Measurements from ENCODE around the gene SULT2B1.
"Not testable (repeated sequence)": the region's sequence is repeated elsewhere in the genome, so short reads cannot be mapped to it uniquely, and the experiment has no call there.

Gene SULT2B1

GRCh38 chr19:48627865-48628314 lies 75.9 kb downstream of the SULT2B1 start:
- no peak for DNase-seq (ENCODE audit: low read depth)
- H3K4me3 ChIP-seq (ENCODE audit: low read depth, low read length) = no peak overlapping the region
- no peak for TF ChIP-seq CTCF (IDR thresholded peaks at IDR 0.05; ENCODE audit: control insufficient read depth, extremely low read depth, insufficient read depth)

GRCh38 chr19:48628486-48629296 lies 76.7 kb downstream of the SULT2B1 start:
- no peak for DNase-seq (ENCODE audit: low read depth)
- TF ChIP-seq CTCF (IDR thresholded peaks at IDR 0.05; ENCODE audit: control insufficient read depth, extremely low read depth, insufficient read depth) = no peak
- H3K4me3 ChIP-seq (ENCODE audit: low read depth, low read length) = no peak overlapping the region

GRCh38 chr19:48629297-48629598 lies 77.3 kb downstream of the SULT2B1 start:
- DNase-seq (ENCODE audit: low read depth) = no peak
- TF ChIP-seq CTCF (IDR thresholded peaks at IDR 0.05; ENCODE audit: control insufficient read depth, extremely low read depth, insufficient read depth) = no peak
- H3K4me3 ChIP-seq (ENCODE audit: low read depth, low read length) = no peak overlapping the region

GRCh38 chr19:48629599-48630295 lies 77.8 kb downstream of the SULT2B1 start:
- H3K4me3 ChIP-seq (ENCODE audit: low read depth, low read length) = peak overlapping the region; percentile 29; the same call in 1 of the 2 replicates
- peak; percentile 83 for DNase-seq (ENCODE audit: low read depth)
- TF ChIP-seq CTCF (IDR thresholded peaks at IDR 0.05; ENCODE audit: control insufficient read depth, extremely low read depth, insufficient read depth) = no peak

- H3K4me3 ChIP-seq (ENCODE audit: low read depth, low read length) = peak overlapping the region; percentile 29
- no peak for DNase-seq (ENCODE audit: low read depth)
- peak; percentile 33; the same call in 1 of the 2 replicates for TF ChIP-seq CTCF (IDR thresholded peaks at IDR 0.05; ENCODE audit: control insufficient read depth, extremely low read depth, insufficient read depth)
Observed at GRCh38 chr19:48630296-48631063, 78.5 kb downstream of the SULT2B1 start.

- no peak for DNase-seq (ENCODE audit: low read depth)
- no peak overlapping the region for H3K4me3 ChIP-seq (ENCODE audit: low read depth, low read length)
- TF ChIP-seq CTCF (IDR thresholded peaks at IDR 0.05; ENCODE audit: control insufficient read depth, extremely low read depth, insufficient read depth) = no peak
Observed at GRCh38 chr19:48631225-48631624, 79.3 kb downstream of the SULT2B1 start.

GRCh38 chr19:48632286-48632685 lies 80.3 kb downstream of the SULT2B1 start:
- not testable (repeated sequence) for DNase-seq (ENCODE audit: low read depth); H3K4me3 ChIP-seq (ENCODE audit: low read depth, low read length)

All from LNCaP clone FGC (cell line).